Activated T-cell treated with anti-CD3 and anti-CD28 coated beads, Interleukin-2, amount 50 U/mL, for 72 hours (primary cell): Measurements from ENCODE around the gene SOD3. TPM values are rescaled to one million over a fixed set of nuclear protein-coding genes. Genes with fewer than 3 reads are reported as not detected.

ENCODE experiments used
- ATAC-seq, 2 donors: fragments of 150-1000 bp; cut with Tn5 transposase; replicated peaks in 1 of 2; 2 replicates each; pipeline ENCODE4 v1.10.0; 2021; ENCODE audit warnings: moderate library complexity in 2 of 2, mild to moderate bottlenecking in 1 of 2
- DNase-seq, 2 donors: peaks; one replicate each; pipeline ENCODE4 v3.0.0; 2021 to 2022; ENCODE audit warnings: mixed read lengths in 1 of 2
- H3K27ac Mint-ChIP-seq: one replicate; pipeline ENCODE4 v1.8.0; 2022; ENCODE audit warnings: mild to moderate bottlenecking, moderate library complexity, mixed read lengths
- H3K27me3 Mint-ChIP-seq: one replicate; pipeline ENCODE4 v1.8.0; 2022; ENCODE audit warnings: low read depth, mixed read lengths
- H3K36me3 Mint-ChIP-seq, 2 donors: one replicate each; pipeline ENCODE4 v1.8.0; 2022; ENCODE audit warnings: mixed read lengths in 2 of 2, mild to moderate bottlenecking in 1 of 2; ENCODE audit not compliant: insufficient read depth in 2 of 2
- H3K4me1 Mint-ChIP-seq: one replicate; pipeline ENCODE4 v1.8.0; 2022; ENCODE audit warnings: low read depth, mixed read lengths
- H3K4me3 Mint-ChIP-seq, 2 donors: one replicate each; pipeline ENCODE4 v1.8.0; 2022; ENCODE audit warnings: mild to moderate bottlenecking in 2 of 2, mixed read lengths in 2 of 2, moderate library complexity in 2 of 2
- H3K9me3 Mint-ChIP-seq, 2 donors: one replicate each; pipeline ENCODE4 v1.8.0; 2022; ENCODE audit warnings: mixed read lengths in 2 of 2
- total RNA-seq, 2 donors: library from RNA; stranded (reverse); gene quantifications; one replicate each; pipeline ENCODE4 v1.2.3, GENCODE V29; 2022

SOD3 gene
- total RNA-seq, 2 donors from 2014 or later = not detected

DNA sequence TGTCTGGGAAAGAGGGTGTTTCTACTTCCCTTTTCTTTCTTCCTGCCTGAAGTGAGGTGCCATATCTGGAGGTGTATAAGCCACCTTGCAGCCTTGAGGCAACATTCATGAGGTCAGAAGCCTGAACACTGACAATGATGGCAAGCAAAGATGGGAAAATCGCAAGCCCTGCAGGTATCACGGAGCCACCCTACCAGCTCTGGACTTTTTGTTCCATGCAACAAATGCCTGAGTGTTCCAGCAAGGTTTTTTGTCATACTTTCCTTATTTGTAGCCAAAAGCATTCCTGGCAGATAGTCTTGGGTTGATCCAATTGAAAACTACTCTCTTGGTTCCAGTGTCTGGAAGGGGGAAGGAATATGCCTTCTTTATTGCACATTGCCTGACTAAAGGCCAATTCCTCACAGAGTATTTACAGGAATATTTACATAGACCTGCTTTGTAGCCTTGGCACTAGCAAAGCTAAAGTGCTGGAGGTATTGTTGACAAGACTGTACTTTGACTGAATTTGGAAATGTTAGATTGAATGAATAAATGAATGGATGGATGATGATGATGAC lies 14.4 kb upstream of the SOD3 start:
- Mint-ChIP-seq H3K36me3 (no peaks in the 10 kb centered on the region), H3K9me3 (peaks cover 0 to 2% of the 10 kb centered on the region in 2 donors)
- no peak for ATAC-seq

DNA sequence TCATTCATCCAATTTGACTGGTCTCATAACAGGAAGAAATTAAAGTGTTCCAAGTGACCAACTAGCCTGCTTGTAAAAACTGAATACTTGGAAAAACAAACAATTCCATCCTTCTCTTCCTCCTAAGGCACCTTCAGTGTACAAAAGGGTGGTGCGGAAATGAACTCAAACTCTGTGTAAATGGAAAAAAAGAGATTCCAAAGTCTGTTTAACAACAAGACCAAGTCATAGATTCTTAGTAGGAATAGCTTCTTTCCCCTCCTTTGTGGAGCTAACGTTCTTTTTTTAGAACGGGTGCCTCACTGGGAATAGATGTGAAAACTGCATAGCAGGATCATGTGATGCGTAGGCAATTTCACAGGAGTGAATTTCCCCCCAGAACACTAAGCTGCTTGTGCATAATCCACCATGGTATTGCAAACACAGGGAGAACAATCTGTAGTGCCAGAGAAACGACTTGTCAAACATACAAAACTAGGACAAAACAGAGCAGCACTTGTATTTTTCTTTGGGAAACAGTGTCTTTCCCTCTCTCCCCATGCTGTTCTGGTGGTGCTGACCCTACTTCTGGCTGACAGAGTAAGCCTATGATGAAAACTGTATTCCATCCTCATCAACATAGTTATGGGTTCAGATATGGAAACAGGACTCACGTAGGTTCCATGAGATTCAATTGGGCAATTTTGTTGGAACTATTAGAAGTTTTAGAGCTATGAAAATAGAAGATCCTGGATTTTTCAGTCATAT lies 13.2 kb upstream of the SOD3 start:
- no peaks in the 10 kb centered on the region for H3K36me3 Mint-ChIP-seq
- H3K4me1 Mint-ChIP-seq = no peaks in the 10 kb centered on the region
- H3K4me3 Mint-ChIP-seq = no peak overlapping the region
- ATAC-seq (no peak), DNase-seq (no peak)
- H3K27ac Mint-ChIP-seq = no peak overlapping the region
- H3K27me3 Mint-ChIP-seq = no peaks in the 10 kb centered on the region
- no peaks in the 10 kb centered on the region for H3K9me3 Mint-ChIP-seq

More for the DNA sequence above, 14.4 kb upstream of the SOD3 start:
- H3K27me3 Mint-ChIP-seq = no peaks in the 10 kb centered on the region
- H3K4me3 Mint-ChIP-seq = no peak overlapping the region
- no peak for DNase-seq
- no peaks in the 10 kb centered on the region for H3K4me1 Mint-ChIP-seq
- no peak overlapping the region for H3K27ac Mint-ChIP-seq

DNA sequence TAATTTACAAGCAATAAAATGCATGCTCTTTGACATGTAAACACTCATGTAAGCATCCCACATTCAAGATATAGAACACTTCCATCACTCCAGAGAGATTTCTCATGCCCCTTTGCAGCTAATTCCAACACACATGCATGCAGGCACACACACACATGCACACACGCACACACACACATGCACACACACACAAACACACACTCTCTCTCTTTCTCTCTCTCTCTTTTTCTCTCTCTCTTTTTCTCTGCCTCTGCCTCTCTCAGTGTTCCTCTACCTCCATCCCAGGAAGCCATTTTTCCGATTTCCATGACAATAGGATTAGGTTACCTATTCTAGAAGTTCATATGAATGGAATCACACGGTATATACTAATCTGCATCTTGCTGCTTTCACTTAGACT lies 11.9 kb upstream of the SOD3 start:
- Mint-ChIP-seq H3K4me1 (no peaks in the 10 kb centered on the region), H3K36me3 (no peaks in the 10 kb centered on the region), H3K9me3 (peaks cover 3 to 4% of the 10 kb centered on the region in 2 donors), H3K27ac (no peak overlapping the region), H3K4me3 (no peak overlapping the region), H3K27me3 (no peaks in the 10 kb centered on the region)
- DNase-seq (no peak), ATAC-seq (no peak)

DNA sequence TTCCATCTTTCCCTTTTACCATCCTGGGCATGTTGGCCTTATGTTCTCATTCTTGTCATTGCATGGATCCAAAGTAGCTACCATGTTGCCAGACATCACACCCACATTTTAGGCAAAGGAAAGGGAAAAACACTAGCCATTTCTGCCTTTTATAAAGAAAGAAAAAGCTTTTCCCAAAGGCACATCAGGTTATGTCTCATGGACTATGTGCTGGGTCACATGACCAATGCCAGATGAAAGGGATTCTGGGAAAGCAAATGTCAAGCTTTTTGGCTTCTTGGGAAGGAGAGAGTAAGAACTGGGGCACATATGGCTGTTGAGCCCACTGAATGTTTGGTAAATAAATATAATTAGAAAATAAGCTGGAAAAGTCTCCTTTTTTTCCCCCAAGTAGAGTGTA lies 4.3 kb upstream of the SOD3 start:
- Mint-ChIP-seq H3K36me3 (no peaks in the 10 kb centered on the region), H3K27me3 (peaks cover 6% of the 10 kb centered on the region)
- no peak for ATAC-seq

DNA sequence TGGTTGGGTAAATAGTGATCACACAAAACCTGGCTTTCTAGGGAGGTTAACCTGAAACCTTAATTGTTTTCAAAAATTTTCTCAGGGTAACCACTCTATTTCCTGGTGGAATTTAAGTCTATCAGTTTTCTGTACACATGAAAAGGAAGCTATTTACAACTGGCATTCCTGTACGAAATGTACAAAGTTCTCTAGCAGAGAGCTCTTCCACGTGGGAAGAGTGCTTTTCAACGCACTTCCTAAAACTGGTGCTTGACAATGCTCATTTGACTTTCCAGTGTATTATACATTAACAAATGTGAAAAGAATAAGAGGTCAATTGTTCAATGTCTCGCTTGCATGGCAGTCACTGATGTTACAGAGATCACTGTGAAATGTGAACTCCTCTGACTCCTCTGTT lies 2.8 kb upstream of the SOD3 start:
- Mint-ChIP-seq H3K4me1 (no peaks in the 10 kb centered on the region), H3K27me3 (peaks cover 6% of the 10 kb centered on the region), H3K9me3 (peaks cover 3 to 4% of the 10 kb centered on the region in 2 donors), H3K4me3 (no peak overlapping the region), H3K36me3 (no peaks in the 10 kb centered on the region), H3K27ac (no peak overlapping the region)
- no peak for DNase-seq
- ATAC-seq = no peak

More for the DNA sequence above, 4.3 kb upstream of the SOD3 start:
- no peak for DNase-seq
- Mint-ChIP-seq H3K4me1 (no peaks in the 10 kb centered on the region), H3K27ac (no peak overlapping the region), H3K4me3 (no peak overlapping the region), H3K9me3 (peaks cover 3 to 4% of the 10 kb centered on the region in 2 donors)

DNA sequence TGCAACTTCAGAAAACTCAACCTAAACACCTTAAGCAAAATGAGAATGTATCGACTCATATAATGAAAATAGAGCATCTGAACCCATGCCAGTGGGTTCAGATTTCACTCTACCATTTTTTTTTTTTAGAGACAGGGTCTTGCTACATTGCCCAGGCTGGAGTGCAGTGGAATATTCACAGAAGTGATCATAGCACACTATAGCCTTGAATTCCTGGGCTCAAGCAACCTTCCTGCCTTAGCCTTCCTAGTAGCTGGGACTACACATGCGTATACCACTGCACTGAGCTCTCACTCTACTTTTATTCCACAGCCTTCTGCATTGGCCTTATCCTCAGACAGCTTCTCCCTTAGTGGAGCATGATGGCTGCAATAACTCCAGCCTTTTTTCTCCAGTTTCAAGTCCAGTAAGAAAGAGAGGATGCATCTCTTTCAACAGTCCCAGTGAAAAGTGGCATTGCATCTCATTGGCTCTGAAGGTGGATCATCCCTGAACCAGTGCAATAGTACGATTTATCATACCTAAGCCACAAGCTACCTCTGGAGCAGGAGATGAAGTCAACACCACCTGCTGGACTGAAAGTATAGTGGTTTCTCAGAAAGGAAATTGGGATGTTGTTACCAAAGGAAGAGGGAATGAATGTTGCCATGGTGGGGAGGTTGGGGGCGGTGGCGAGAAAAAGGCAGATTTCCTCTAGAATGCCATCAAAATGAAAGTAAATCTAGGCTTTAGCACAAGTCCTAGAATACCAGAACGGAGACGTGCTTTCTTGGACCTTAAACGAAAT lies 2.0 kb upstream of the SOD3 start:
- DNase-seq (no peak), ATAC-seq (no peak)
- Mint-ChIP-seq H3K4me1 (no peaks in the 10 kb centered on the region), H3K27ac (no peak overlapping the region), H3K9me3 (peaks cover 0 to 2% of the 10 kb centered on the region in 2 donors), H3K4me3 (no peak overlapping the region), H3K36me3 (no peaks in the 10 kb centered on the region), H3K27me3 (peaks cover 15% of the 10 kb centered on the region)

DNA sequence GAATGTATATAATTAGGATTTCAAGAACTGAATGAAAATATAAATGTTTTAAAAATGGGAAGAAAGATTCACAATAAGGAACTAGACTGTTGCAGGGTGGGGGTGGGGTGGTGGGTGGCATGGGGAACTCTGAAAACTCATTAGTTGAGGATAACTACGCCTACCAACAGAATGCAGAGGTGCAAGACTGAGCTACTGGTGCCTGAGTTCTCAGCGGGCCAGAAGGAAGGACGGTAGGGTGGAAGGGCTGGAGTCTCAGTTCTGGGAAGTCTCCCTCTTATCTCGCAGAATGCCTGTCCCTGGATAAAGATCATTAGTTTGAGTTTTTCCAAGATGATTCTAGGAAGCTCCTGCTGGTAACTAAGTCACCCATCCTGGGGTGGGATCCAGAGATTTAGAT lies 1.3 kb upstream of the SOD3 start:
- H3K4me1 Mint-ChIP-seq = no peaks in the 10 kb centered on the region
- H3K27me3 Mint-ChIP-seq = peaks cover 21% of the 10 kb centered on the region
- no peaks in the 10 kb centered on the region for H3K9me3 Mint-ChIP-seq

DNA sequence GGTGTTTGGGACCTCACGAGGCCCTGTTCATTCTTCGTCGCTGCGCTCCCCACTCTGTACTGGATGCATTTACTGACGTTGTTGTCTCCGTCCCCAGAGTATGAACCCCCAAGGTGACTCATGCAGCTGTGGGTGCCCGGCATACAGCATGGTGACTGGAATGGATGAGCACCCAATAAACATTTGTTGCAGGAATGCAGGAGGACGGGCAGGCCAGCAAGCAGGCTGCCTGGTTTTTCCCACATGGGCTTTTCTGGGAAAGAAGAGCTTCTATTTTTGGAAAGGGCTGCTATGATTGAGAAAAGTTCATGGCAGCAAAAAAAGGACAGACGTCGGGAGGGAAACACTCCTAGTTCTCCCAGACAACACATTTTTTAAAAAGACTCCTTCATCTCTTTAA lies 893 bp upstream of the SOD3 start:
- ATAC-seq (no peak), DNase-seq (no peak)
- H3K4me3 Mint-ChIP-seq = no peak overlapping the region
- no peaks in the 10 kb centered on the region for H3K4me1 Mint-ChIP-seq
- H3K9me3 Mint-ChIP-seq = no peaks in the 10 kb centered on the region
- H3K27ac Mint-ChIP-seq = no peak overlapping the region
- no peaks in the 10 kb centered on the region for H3K36me3 Mint-ChIP-seq
- H3K27me3 Mint-ChIP-seq = peaks cover 23% of the 10 kb centered on the region

More for the DNA sequence above, 1.3 kb upstream of the SOD3 start:
- no peak overlapping the region for H3K4me3 Mint-ChIP-seq
- no peak overlapping the region for H3K27ac Mint-ChIP-seq
- DNase-seq = no peak
- H3K36me3 Mint-ChIP-seq = no peaks in the 10 kb centered on the region
- ATAC-seq = no peak

DNA sequence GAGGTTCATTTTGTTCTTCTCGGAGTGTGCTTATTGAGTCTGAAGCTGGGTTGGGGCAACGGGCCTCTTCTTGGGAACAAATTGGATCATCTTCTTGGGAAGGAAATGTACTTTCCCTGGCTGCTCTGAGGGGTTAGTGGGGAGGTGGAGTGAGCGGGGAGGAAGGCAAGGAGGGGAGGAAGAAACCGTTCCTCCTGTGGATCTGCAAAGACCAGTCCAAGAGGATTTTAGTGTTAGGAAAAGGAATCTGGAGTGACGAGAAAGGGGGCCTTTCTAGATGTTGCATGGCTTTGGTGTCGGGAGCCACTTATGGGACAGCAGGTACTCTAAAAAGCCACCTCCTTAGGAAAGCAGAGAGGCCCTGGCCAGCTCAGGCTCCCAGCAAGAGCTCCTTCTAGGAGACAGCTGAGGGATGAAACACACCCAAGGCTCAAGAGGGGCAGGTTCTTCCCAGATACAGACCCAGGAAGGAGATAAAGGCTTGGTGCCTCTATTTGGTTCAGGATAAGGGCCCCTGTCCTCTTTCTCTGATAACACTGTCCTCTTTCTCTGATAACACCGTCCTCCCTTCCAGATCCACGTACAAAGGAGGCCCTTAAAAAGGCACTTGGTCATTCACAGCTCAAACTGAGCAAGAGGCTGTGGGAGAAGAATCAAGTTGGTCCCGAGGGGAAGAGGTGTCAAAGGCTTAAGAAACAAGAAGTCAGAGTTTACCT lies 451 bp downstream of the SOD3 start:
- DNase-seq = no peak
- H3K36me3 Mint-ChIP-seq = peaks cover 0 to 1% of the 10 kb centered on the region in 2 donors
- H3K4me3 Mint-ChIP-seq = no peak overlapping the region
- no peaks in the 10 kb centered on the region for H3K4me1 Mint-ChIP-seq
- H3K9me3 Mint-ChIP-seq = no peaks in the 10 kb centered on the region
- H3K27ac Mint-ChIP-seq = no peak overlapping the region
- H3K27me3 Mint-ChIP-seq = peaks cover 31% of the 10 kb centered on the region
- ATAC-seq = no peak

DNA sequence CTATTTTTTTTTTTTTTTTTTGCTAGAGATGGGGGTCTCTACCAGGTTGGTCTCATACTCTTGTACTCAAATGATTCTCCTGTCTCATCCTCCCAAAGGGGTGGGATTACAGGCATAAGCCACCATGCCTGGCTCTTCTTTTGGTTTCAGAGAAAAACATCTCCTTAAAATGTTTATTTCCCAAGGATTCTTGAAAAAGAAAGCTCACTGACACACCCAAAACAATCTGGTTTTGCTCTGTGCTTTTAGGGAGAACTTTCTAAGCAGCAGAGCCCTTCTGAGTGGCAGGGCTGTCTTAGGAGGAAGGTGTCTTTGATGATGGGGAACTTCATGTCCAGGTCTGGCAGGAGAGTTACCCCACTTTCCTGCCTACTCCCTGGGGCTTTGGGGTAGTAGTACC lies 1.2 kb downstream of the SOD3 start:
- H3K27me3 Mint-ChIP-seq = peaks cover 39% of the 10 kb centered on the region
- H3K36me3 Mint-ChIP-seq = peaks cover 0 to 1% of the 10 kb centered on the region in 2 donors
- no peak overlapping the region for H3K27ac Mint-ChIP-seq
- DNase-seq = no peak
- H3K9me3 Mint-ChIP-seq = no peaks in the 10 kb centered on the region
- no peak for ATAC-seq
- H3K4me3 Mint-ChIP-seq = no peak overlapping the region
- H3K4me1 Mint-ChIP-seq = no peaks in the 10 kb centered on the region

DNA sequence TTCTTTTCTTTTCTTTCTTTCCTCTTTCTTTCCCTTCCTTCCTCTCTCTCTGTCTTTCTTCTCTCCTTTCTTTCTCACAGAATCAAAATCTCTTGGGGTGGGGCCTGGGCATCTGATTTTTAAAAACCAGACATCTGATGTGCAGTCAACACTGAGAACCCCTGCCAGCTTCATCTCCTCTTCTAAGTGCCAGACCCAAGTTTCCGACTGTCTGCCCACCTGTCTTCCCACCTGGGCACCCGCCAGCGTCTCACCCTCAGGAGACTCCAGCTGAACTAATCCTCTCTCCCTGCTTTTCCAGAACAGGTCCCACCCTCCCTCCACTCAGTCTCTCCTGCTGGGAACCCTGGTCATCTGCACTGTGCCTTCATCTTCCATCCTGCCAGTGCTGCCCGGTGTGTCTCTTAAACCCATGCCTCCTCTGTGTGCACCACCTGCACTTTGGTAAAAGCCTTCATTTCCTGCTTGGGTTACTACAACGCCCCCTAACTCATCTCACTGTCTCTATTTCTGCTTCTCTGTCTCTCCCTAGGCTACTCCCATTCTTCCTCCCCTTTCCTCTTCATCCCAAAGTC lies 2.8 kb downstream of the SOD3 start:
- H3K9me3 Mint-ChIP-seq = no peaks in the 10 kb centered on the region
- ATAC-seq (no peak), DNase-seq (no peak)
- H3K27ac Mint-ChIP-seq = no peak overlapping the region
- H3K4me3 Mint-ChIP-seq = no peak overlapping the region
- H3K27me3 Mint-ChIP-seq = peaks cover 54% of the 10 kb centered on the region
- H3K4me1 Mint-ChIP-seq = no peaks in the 10 kb centered on the region
- peaks cover 0 to 1% of the 10 kb centered on the region in 2 donors for H3K36me3 Mint-ChIP-seq

DNA sequence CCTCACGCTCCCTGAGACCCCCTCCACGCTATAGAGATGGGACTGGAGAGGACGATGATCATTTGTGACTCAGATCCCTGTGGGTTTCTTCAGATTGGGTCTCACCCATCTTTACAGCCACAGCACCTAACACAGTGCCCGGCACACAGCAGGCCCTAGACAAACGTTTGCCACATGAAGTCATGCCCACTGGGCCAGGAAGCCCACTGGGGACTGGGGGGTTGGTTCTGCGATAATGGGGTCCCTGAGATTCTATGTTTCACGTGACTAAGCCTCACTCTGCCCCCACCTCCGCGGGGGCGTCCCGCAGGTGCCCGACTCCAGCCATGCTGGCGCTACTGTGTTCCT lies 3.8 kb downstream of the SOD3 start:
- H3K4me3 Mint-ChIP-seq = no peak overlapping the region
- ATAC-seq (no peak), DNase-seq (no peak)
- H3K36me3 Mint-ChIP-seq = peaks cover 0 to 1% of the 10 kb centered on the region in 2 donors
- no peaks in the 10 kb centered on the region for H3K9me3 Mint-ChIP-seq
- peaks cover 54% of the 10 kb centered on the region for H3K27me3 Mint-ChIP-seq
- no peaks in the 10 kb centered on the region for H3K4me1 Mint-ChIP-seq
- H3K27ac Mint-ChIP-seq = no peak overlapping the region
